Uterus (tissue), 2 donors: ENCODE results near the gene NLN.

Source experiments
- POLR2A ChIP-seq, 2 donors: fragments of 450-650 bp; IDR thresholded peaks; one replicate each; pipeline ENCODE4 v1.6.1; 2016; ENCODE audit warnings: antibody characterized with exemption in 2 of 2, mild to moderate bottlenecking in 1 of 2, moderate library complexity in 1 of 2
- TF ChIP-seq, protein P1 (sequence below), 4 experiments: fragments of 200-600 bp in 2 of 4; fragments of 450-650 bp in 2 of 4; sonication (generic) in 2 of 4; IDR thresholded peaks; one replicate each; pipeline ENCODE4 v1.5.1; 2016 to 2019; ENCODE audit warnings: antibody characterized with exemption in 4 of 4, mild to moderate bottlenecking in 2 of 4, moderate library complexity in 1 of 4

DNA sequence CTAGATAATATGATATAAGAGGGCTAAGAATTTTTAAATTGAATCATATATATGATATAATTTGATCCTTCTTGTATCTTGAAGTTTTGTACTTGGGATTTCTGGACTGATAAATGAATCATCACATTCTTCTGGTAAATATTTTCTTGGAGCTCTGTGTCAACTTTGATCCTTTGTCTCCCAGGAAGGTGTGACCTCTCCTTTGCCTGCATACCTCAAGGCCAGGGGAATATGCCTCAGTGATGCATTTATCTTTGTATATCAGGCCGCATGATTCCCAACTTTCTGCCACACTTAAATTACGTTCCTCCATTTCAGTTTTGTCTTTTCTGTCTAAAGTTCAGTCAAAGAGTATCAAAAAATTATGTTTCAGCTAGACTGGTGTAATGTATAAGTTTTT is 101.2 kb downstream of the NLN start:
- TF ChIP-seq, protein P1, sequence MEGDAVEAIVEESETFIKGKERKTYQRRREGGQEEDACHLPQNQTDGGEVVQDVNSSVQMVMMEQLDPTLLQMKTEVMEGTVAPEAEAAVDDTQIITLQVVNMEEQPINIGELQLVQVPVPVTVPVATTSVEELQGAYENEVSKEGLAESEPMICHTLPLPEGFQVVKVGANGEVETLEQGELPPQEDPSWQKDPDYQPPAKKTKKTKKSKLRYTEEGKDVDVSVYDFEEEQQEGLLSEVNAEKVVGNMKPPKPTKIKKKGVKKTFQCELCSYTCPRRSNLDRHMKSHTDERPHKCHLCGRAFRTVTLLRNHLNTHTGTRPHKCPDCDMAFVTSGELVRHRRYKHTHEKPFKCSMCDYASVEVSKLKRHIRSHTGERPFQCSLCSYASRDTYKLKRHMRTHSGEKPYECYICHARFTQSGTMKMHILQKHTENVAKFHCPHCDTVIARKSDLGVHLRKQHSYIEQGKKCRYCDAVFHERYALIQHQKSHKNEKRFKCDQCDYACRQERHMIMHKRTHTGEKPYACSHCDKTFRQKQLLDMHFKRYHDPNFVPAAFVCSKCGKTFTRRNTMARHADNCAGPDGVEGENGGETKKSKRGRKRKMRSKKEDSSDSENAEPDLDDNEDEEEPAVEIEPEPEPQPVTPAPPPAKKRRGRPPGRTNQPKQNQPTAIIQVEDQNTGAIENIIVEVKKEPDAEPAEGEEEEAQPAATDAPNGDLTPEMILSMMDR (IDR thresholded peaks at IDR 0.05), result no peak
- TF ChIP-seq POLR2A (IDR thresholded peaks at IDR 0.05), result no peak
